SK-N-SH (cell line): ENCODE results near the gene KIAA0232. TPM values are rescaled to one million over a fixed set of nuclear protein-coding genes. Genes with fewer than 3 reads are reported as not detected.
"Not testable (repeated sequence)": the region's sequence is repeated elsewhere in the genome, so short reads cannot be mapped to it uniquely, and the experiment has no call there.

Source experiments
- CTCF ChIA-PET: fragments of 300-600, 350-600 bp; formaldehyde crosslinking; extraction: SDS; loops from one replicate; lab custom pipeline; 2021; lab: Yijun Ruan, JAX
- POLR2A ChIA-PET: fragments of 350-600 bp; sonication (Branson Sonifier 250); formaldehyde crosslinking; extraction: SDS; loops from one replicate; lab custom pipeline; 2020; ENCODE audit warnings: antibody characterized with exemption, inconsistent platforms; lab: Yijun Ruan, JAX
- DNase-seq: peaks from one replicate; pipeline ENCODE4 v3.0.0; 2012
- H2AFZ ChIP-seq: fragments of 200-600 bp; sonication (generic); 2 replicates; pipeline ENCODE4 v1.8.1; 2016; ENCODE audit warnings: antibody characterized with exemption, mild to moderate bottlenecking, low read depth
- H3F3A ChIP-seq: fragments of 200-600 bp; sonication (generic); replicated peaks from 2 replicates; pipeline ENCODE3; 2016; ENCODE audit warnings: antibody characterized with exemption, mild to moderate bottlenecking; ENCODE audit not compliant: insufficient read depth
- H3K27ac ChIP-seq, 2 experiments: fragments of 200-500 bp in 1 of 2; fragments of 200-600 bp in 1 of 2; sonication (Bioruptor generic) in 1 of 2; sonication (generic), shearing (Covaris generic) in 1 of 2; 2 replicates each; pipeline versions ENCODE4 v1.5.1 to v1.6.1; 2014 to 2016; ENCODE audit warnings: low read depth in 2 of 2, inconsistent platforms in 1 of 2, low read length in 1 of 2, mild to moderate bottlenecking in 1 of 2, mixed read lengths in 1 of 2
- H3K27me3 ChIP-seq: fragments of 200-600 bp; sonication (generic), shearing (Covaris generic); 2 replicates; pipeline ENCODE4 v1.6.1; 2016; ENCODE audit warnings: mixed run types; ENCODE audit not compliant: insufficient read depth
- H3K36me3 ChIP-seq, 2 experiments: fragments of 200-500 bp in 1 of 2; fragments of 200-600 bp in 1 of 2; sonication (Bioruptor generic) in 1 of 2; sonication (generic) in 1 of 2; replicated peaks in 1 of 2; 2 replicates each; pipeline versions ENCODE3 to v1.5.1; 2014 to 2016; ENCODE audit warnings: low read length in 1 of 2, mild to moderate bottlenecking in 1 of 2; ENCODE audit not compliant: insufficient read depth in 2 of 2, control insufficient read depth in 1 of 2
- H3K4me1 ChIP-seq, 2 experiments: fragments of 200-500 bp in 1 of 2; fragments of 200-600 bp in 1 of 2; sonication (Bioruptor generic) in 1 of 2; sonication (generic), shearing (Covaris generic) in 1 of 2; 2 replicates each; pipeline versions ENCODE4 v1.5.1 to v1.6.1; 2014 to 2016; ENCODE audit warnings: low read depth in 1 of 2, low read length in 1 of 2, mixed run types in 1 of 2; ENCODE audit not compliant: insufficient read depth in 2 of 2, control insufficient read depth in 1 of 2
- H3K4me2 ChIP-seq: fragments of 200-600 bp; sonication (generic), shearing (Covaris generic); 2 replicates; pipeline ENCODE4 v1.6.1; 2017; ENCODE audit warnings: mixed run types
- H3K4me3 ChIP-seq, 2 experiments: fragments of 200-500 bp in 1 of 2; fragments of 200-600 bp in 1 of 2; sonication (Bioruptor generic) in 1 of 2; sonication (generic), shearing (Covaris generic) in 1 of 2; 2 replicates each; pipeline versions ENCODE4 v1.5.1 to v1.8.1; 2014 to 2016; ENCODE audit warnings: low read depth in 2 of 2, inconsistent platforms in 1 of 2, low read length in 1 of 2, mild to moderate bottlenecking in 1 of 2, mixed read lengths in 1 of 2, moderate library complexity in 1 of 2
- H3K79me2 ChIP-seq: fragments of 200-600 bp; sonication (generic); 2 replicates; pipeline ENCODE4 v1.8.1; 2017; ENCODE audit warnings: mild to moderate bottlenecking; ENCODE audit not compliant: insufficient read depth
- H3K9ac ChIP-seq: fragments of 200-600 bp; sonication (generic); 2 replicates; pipeline ENCODE4 v1.6.1; 2017; ENCODE audit warnings: mixed run types
- H3K9me2 ChIP-seq: fragments of 200-600 bp; sonication (generic); 2 replicates; pipeline ENCODE4 v1.6.1; 2017; ENCODE audit warnings: mixed run types
- H3K9me3 ChIP-seq: fragments of 200-600 bp; sonication (generic); 2 replicates; pipeline ENCODE4 v1.6.1; 2017; ENCODE audit warnings: mixed run types, mild to moderate bottlenecking, moderate library complexity
- H4K20me1 ChIP-seq: fragments of 200-600 bp; sonication (generic); 2 replicates; pipeline ENCODE4 v1.6.1; 2017; ENCODE audit warnings: mild to moderate bottlenecking, mixed run types; ENCODE audit not compliant: insufficient read depth
- CHD2 ChIP-seq: fragments of 150-350 bp; IDR thresholded peaks from 2 replicates; pipeline ENCODE4 v1.6.1; 2018; ENCODE audit warnings: low read length; ENCODE audit not compliant: partially characterized antibody
- ELF1 ChIP-seq: IDR thresholded peaks from 2 replicates; pipeline ENCODE4 v1.4.0; 2012
- EP300 ChIP-seq, 2 experiments: IDR thresholded peaks; 2 replicates each; pipeline versions ENCODE4 v1.4.0 to v1.6.1; 2012; ENCODE audit warnings: borderline replicate concordance in 1 of 2, low read depth in 1 of 2, low read length in 1 of 2
- JUND ChIP-seq: IDR thresholded peaks from 2 replicates; pipeline ENCODE4 v1.4.0; 2012
- MEF2A ChIP-seq: IDR thresholded peaks from 2 replicates; pipeline ENCODE4 v1.4.0; 2012; ENCODE audit warnings: low read depth, borderline replicate concordance
- MXI1 ChIP-seq: IDR thresholded peaks from 2 replicates; pipeline ENCODE4 v1.6.1; 2012; ENCODE audit warnings: mild to moderate bottlenecking, low read depth, low read length, improper control_type of control experiment
- RAD21 ChIP-seq: IDR thresholded peaks from 2 replicates; pipeline ENCODE4 v1.6.1; 2012; ENCODE audit warnings: mild to moderate bottlenecking, low read length
- RFX5 ChIP-seq: IDR thresholded peaks from 2 replicates; pipeline ENCODE4 v1.6.1; 2012; ENCODE audit warnings: mild to moderate bottlenecking, improper control_type of control experiment, low read length
- WGBS: methylation state at CpG from one replicate; pipeline ENCODE4 v1.1.6; 2017; ENCODE audit warnings: low lambda C conversion rate; 5-methylcytosine and 5-hydroxymethylcytosine counted together
- polyA plus RNA-seq, 3 experiments: library from polyadenylated mRNA; depleted of rRNA; stranded (reverse); fragments of >200 nt; gene quantifications; 2 replicates each; pipeline ENCODE4 v1.2.3, GENCODE V29; 2012
- TF ChIP-seq, protein P1 (sequence below): fragments of 150-350 bp; IDR thresholded peaks from 2 replicates; pipeline ENCODE4 v1.6.1; 2017; ENCODE audit warnings: antibody characterized with exemption, low read length, low read depth, borderline replicate concordance
- TF ChIP-seq, protein P2 (sequence below): fragments of 150-350 bp; IDR thresholded peaks from 2 replicates; pipeline ENCODE4 v1.6.1; 2016; ENCODE audit warnings: mild to moderate bottlenecking, low read depth, low read length

Gene KIAA0232
- polyA plus RNA-seq, 1 of the 3 experiments (the other 2 are of a cell fraction): 5.7 TPM

GRCh38 chr4:6755088-6755753, 27.3 kb upstream of the KIAA0232 start:
- TF ChIP-seq ELF1 (no peak), MXI1 (no peak), EP300 (IDR thresholded peaks at IDR 0.05; ENCODE audit: borderline replicate concordance in 1 of 2, low read depth in 1 of 2, low read length in 1 of 2) (no peak), JUND (no peak)
- TF ChIP-seq, protein P1, sequence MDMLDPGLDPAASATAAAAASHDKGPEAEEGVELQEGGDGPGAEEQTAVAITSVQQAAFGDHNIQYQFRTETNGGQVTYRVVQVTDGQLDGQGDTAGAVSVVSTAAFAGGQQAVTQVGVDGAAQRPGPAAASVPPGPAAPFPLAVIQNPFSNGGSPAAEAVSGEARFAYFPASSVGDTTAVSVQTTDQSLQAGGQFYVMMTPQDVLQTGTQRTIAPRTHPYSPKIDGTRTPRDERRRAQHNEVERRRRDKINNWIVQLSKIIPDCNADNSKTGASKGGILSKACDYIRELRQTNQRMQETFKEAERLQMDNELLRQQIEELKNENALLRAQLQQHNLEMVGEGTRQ: no peak
- H2AFZ ChIP-seq: no peak overlapping the region
- H3K4me3 ChIP-seq: no peak overlapping the region
- DNase-seq: no peak
- ChIA-PET CTCF (no interaction called here), POLR2A (no interaction called here)
- H3K36me3 ChIP-seq: no peaks in the 10 kb centered on the region
- no peaks in the 10 kb centered on the region for H3K9me3 ChIP-seq
- no peaks in the 10 kb centered on the region for H3K27me3 ChIP-seq
- no peaks in the 10 kb centered on the region for H3F3A ChIP-seq
- no peak overlapping the region for H3K9ac ChIP-seq
- no peak overlapping the region for H3K4me2 ChIP-seq
- no peaks in the 10 kb centered on the region for H3K4me1 ChIP-seq
- H3K27ac ChIP-seq: no peak overlapping the region
- WGBS: 71% methylated on average over 5 of the region's 5 CpGs
- no peaks in the 10 kb centered on the region for H3K79me2 ChIP-seq
- no peaks in the 10 kb centered on the region for H3K9me2 ChIP-seq
- no peaks in the 10 kb centered on the region for H4K20me1 ChIP-seq

DNA sequence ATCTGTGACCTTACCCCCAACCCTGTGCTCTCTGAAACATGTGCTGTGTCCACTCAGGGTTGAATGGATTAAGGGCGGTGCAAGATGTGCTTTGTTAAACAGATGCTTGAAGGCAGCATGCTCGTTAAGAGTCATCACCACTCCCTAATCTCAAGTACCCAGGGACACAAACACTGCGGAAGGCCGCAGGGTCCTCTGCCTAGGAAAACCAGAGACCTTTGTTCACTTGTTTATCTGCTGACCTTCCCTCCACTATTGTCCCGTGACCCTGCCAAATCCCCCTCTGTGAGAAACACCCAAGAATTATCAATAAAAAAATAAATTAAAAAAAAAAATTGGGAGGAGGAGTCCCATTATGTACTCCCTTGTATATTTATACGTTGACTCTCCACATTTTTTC, 26.2 kb upstream of the KIAA0232 start:
- H3K4me2 ChIP-seq, DNase-seq, H4K20me1 ChIP-seq, H3F3A ChIP-seq, POLR2A ChIA-PET, H3K9me3 ChIP-seq, CTCF ChIA-PET, H3K4me1 ChIP-seq, H3K79me2 ChIP-seq, H3K9ac ChIP-seq, H3K27ac ChIP-seq, H3K27me3 ChIP-seq, H2AFZ ChIP-seq, H3K36me3 ChIP-seq, H3K4me3 ChIP-seq, H3K9me2 ChIP-seq: not testable (repeated sequence)
- WGBS: 77% methylated on average over 2 of the region's 6 CpGs

- Histone ChIP-seq H2AFZ (no peak overlapping the region), H4K20me1 (no peaks in the 10 kb centered on the region), H3K4me1 (peaks cover 0 to 14% of the 10 kb centered on the region in 2 experiments; a peak in 1 of 4 replicates), H3K27ac (no peak overlapping the region), H3K27me3 (no peaks in the 10 kb centered on the region), H3K9me3 (no peaks in the 10 kb centered on the region), H3K9me2 (no peaks in the 10 kb centered on the region), H3F3A (no peaks in the 10 kb centered on the region), H3K36me3 (no peaks in the 10 kb centered on the region), H3K4me3 (no peak overlapping the region), H3K79me2 (no peaks in the 10 kb centered on the region), H3K4me2 (no peak overlapping the region), H3K9ac (no peak overlapping the region)
- no peak for DNase-seq
- TF ChIP-seq RFX5: no peak
- no peak for TF ChIP-seq MEF2A
- TF ChIP-seq RAD21: no peak
- TF ChIP-seq, protein P2, sequence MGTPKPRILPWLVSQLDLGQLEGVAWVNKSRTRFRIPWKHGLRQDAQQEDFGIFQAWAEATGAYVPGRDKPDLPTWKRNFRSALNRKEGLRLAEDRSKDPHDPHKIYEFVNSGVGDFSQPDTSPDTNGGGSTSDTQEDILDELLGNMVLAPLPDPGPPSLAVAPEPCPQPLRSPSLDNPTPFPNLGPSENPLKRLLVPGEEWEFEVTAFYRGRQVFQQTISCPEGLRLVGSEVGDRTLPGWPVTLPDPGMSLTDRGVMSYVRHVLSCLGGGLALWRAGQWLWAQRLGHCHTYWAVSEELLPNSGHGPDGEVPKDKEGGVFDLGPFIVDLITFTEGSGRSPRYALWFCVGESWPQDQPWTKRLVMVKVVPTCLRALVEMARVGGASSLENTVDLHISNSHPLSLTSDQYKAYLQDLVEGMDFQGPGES: no peak
- TF ChIP-seq MXI1: no peak
- no peak for TF ChIP-seq CHD2
- no peak for TF ChIP-seq JUND
- ChIA-PET CTCF (interaction anchor here (1.3 kb wide), 1 partner anchor 16 kb away, joined by 3 read pairs; no protein-coding TSS in a partner anchor), POLR2A (no interaction called here)
- 75% methylated on average over 4 of the region's 4 CpGs for WGBS
These were observed 23.8 kb upstream of the KIAA0232 start for GRCh38 chr4:6758728-6759127.
